Pancreas (tissue), 10 donors: Measurements from ENCODE around the gene AVEN. TPM values are rescaled to one million over a fixed set of nuclear protein-coding genes. Genes with fewer than 3 reads are reported as not detected.
A peak's percentile ranks its signal among the peaks of the same experiment; 100 is the strongest.

Experiments
- ATAC-seq, 4 donors: fragments of 200-7000 bp; cut with Tn5 transposase; one replicate each; pipeline versions ENCODE4 v1.8.0 to v1.9.1; 2020; ENCODE audit warnings: mild to moderate bottlenecking in 4 of 4, moderate library complexity in 4 of 4
- DNase-seq, 6 donors: peaks; one replicate each; pipeline ENCODE4 v3.0.0-alpha.2; 2020
- FAIRE-seq: peaks from 2 replicates; lab custom pipeline; 2012; peaks lifted over from hg19 to GRCh38; lab: Jason Lieb, UNC
- H3K27ac ChIP-seq, 4 donors: fragments of 200-600 bp; sonication (generic); 1 replicate in 3 of 4; 2 replicates in 1 of 4; pipeline versions ENCODE4 v1.5.0 to v1.8.0; 2020
- H3K27me3 ChIP-seq, 4 donors: fragments of 200-600 bp; one replicate each; pipeline ENCODE4 v1.8.0; 2021
- H3K36me3 ChIP-seq, 3 donors: fragments of 200-600 bp; sonication (generic) in 1 of 3; one replicate each; pipeline versions ENCODE4 v1.5.0 to v1.8.0; 2020 to 2021
- H3K4me1 ChIP-seq, 3 donors: fragments of 200-600 bp; one replicate each; pipeline ENCODE4 v1.8.0; 2021
- H3K4me3 ChIP-seq, 4 donors: fragments of 200-600 bp; sonication (generic) in 2 of 4; one replicate each; pipeline versions ENCODE4 v1.5.0 to v1.8.0; 2020 to 2021
- H3K9me3 ChIP-seq, 4 donors: fragments of 200-600 bp; one replicate each; pipeline ENCODE4 v1.8.0; 2021
- WGBS, 2 donors: extraction: QIAGEN DNeasy Blood & Tissue Kit; methylation state at CpG; one replicate each; pipeline ENCODE4 v1.1.7; 2013; 5-methylcytosine and 5-hydroxymethylcytosine counted together
- intact Hi-C, 3 donors: fragments of 100-400 bp; cut with DNase I; formaldehyde crosslinking; loops; one replicate each; pipeline versions ENCODE4 v1.11.1 to v1.14.2; 2022
- polyA plus RNA-seq, 2 donors: library from polyadenylated mRNA; stranded (reverse); fragments of 200-250 nt; gene quantifications; one replicate each; pipeline ENCODE4 v1.2.3, GENCODE V29; 2013
- total RNA-seq, 6 donors: library from RNA; stranded (reverse); fragmentation: NEBNext Ultra II Directional in 4 of 6; extraction: Animal tissue kit (Norgen Biotek cat#: 25700) in 4 of 6; gene quantifications; one replicate each; pipeline versions ENCODE4 v1.2.1 to v1.2.4, GENCODE V29; 2021 to 2023
- TF ChIP-seq, protein P1 (sequence below), 4 donors: fragments of 200-600 bp; sonication (generic) in 3 of 4; IDR thresholded peaks; one replicate each; pipeline versions ENCODE4 v1.5.0 to v1.8.0; 2021; ENCODE audit warnings: antibody characterized with exemption in 4 of 4
- donor health status: healthy with polysubstance abuse.
- donor health status: DM: no; HTN: no; CAD: no; lungs with moderate emphysema.
- donor health status: DM: no; HTN: no; CAD: no.
- donor health status: control.
- donor health status: control.
- donor health status: Bipolar disorder and iron deficiency.
- donor health status: DM: yes; HTN: yes; CAD: no.
- donor health status: DM: no; HTN: no; CAD: no.
- donor health status: DM: no; HTN: no; CAD: no.
- donor health status: DM: yes; HTN: yes; CAD: no.

Gene AVEN
- total and polyA plus RNA-seq, 8 donors = 5.9 to 13.9 (median 9.6) TPM

GRCh38 chr15:34043813-34044212, 4.8 kb upstream of the AVEN start:
- Histone ChIP-seq H3K27ac (no peak overlapping the region), H3K27me3 (no peaks in the 10 kb centered on the region), H3K36me3 (no peaks in the 10 kb centered on the region), H3K9me3 (no peaks in the 10 kb centered on the region), H3K4me3 (no peak overlapping the region), H3K4me1 (no peaks in the 10 kb centered on the region)
- FAIRE-seq (no peak), ATAC-seq (no peak), DNase-seq (no peak)
- 69 to 74% methylated on average over 2 of the region's 2 CpGs for WGBS, 2 donors
- intact Hi-C loops = no loop called here
- TF ChIP-seq, protein P1, sequence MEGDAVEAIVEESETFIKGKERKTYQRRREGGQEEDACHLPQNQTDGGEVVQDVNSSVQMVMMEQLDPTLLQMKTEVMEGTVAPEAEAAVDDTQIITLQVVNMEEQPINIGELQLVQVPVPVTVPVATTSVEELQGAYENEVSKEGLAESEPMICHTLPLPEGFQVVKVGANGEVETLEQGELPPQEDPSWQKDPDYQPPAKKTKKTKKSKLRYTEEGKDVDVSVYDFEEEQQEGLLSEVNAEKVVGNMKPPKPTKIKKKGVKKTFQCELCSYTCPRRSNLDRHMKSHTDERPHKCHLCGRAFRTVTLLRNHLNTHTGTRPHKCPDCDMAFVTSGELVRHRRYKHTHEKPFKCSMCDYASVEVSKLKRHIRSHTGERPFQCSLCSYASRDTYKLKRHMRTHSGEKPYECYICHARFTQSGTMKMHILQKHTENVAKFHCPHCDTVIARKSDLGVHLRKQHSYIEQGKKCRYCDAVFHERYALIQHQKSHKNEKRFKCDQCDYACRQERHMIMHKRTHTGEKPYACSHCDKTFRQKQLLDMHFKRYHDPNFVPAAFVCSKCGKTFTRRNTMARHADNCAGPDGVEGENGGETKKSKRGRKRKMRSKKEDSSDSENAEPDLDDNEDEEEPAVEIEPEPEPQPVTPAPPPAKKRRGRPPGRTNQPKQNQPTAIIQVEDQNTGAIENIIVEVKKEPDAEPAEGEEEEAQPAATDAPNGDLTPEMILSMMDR (IDR thresholded peaks at IDR 0.05) = no peak

DNA sequence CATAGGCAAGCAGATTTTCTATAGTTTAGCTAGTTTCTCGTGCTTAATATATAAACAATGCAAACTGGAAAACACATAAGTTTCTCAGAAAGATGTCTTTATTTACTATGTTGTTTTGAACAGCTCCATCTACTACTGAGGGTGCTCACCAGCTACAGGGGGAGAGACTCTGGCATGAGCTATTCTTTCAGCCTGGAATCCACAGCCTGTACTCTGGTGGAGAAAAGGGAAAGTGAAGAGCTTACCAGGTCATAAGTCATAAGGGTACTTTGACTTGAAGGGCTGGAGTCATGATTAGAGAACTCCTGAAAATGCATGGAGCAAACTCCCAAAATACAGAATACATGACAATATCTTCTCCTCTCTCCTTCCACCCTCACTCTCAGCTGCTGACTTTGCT, 4.4 kb upstream of the AVEN start:
- TF ChIP-seq, protein P1 (IDR thresholded peaks at IDR 0.05) = no peak
- no peaks in the 10 kb centered on the region for H3K4me1 ChIP-seq
- no peak overlapping the region for H3K4me3 ChIP-seq
- intact Hi-C loops = no loop called here
- H3K36me3 ChIP-seq = no peaks in the 10 kb centered on the region
- H3K27ac ChIP-seq = no peak overlapping the region
- 59 to 74% methylated on average over 1 of the region's 1 CpG for WGBS, 2 donors
- H3K9me3 ChIP-seq = no peaks in the 10 kb centered on the region
- ATAC-seq (no peak), DNase-seq (no peak), FAIRE-seq (no peak)
- no peaks in the 10 kb centered on the region for H3K27me3 ChIP-seq

DNA sequence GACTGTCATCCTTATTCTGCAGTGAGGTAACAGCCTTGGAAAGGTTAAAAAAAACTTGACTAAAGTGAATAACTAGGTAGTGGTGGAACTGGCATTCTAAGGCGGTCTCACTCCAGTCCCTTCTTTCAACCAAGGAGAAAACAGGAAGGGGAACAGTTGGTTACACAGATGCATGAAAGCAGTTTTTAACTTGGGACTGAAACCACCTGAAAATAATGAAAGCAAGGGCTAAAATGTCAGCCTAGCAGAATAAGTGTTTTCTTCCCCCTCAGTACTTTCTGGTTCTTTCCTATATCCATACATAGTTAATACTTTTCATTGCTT, 748 bp upstream of the AVEN start:
- FAIRE-seq = no peak

GRCh38 chr15:34038023-34038870, 757 bp downstream of the AVEN start:
- Histone ChIP-seq H3K27ac (peak overlapping the region; percentile 68 to 89 (median 79)), H3K27me3 (no peaks in the 10 kb centered on the region), H3K4me1 (peaks cover 3 to 5% (median 4%) of the 10 kb centered on the region in 3 donors), H3K9me3 (no peaks in the 10 kb centered on the region), H3K4me3 (peak overlapping the region; percentile 70 to 89 (median 79)), H3K36me3 (no peaks in the 10 kb centered on the region)
- ATAC-seq (peak; percentile 93 to 95 (median 95)), FAIRE-seq (no peak), DNase-seq (peak; percentile 68 to 91 (median 81))
- WGBS, 2 donors = 0% methylated on average over 42 to 69 of the region's 70 CpGs
- intact Hi-C loops = no loop called here
- TF ChIP-seq, protein P1 (IDR thresholded peaks at IDR 0.05) = no peak

More for the DNA sequence above, 748 bp upstream of the AVEN start:
- DNase-seq (no peak), ATAC-seq (no peak)
- H3K27me3 ChIP-seq = no peaks in the 10 kb centered on the region
- H3K36me3 ChIP-seq = no peaks in the 10 kb centered on the region
- no peaks in the 10 kb centered on the region for H3K9me3 ChIP-seq
- intact Hi-C loops = no loop called here
- TF ChIP-seq, protein P1 (IDR thresholded peaks at IDR 0.05) = no peak
- 86 to 90% methylated on average over 1 of the region's 1 CpG for WGBS, 2 donors
- H3K4me1 ChIP-seq = peaks cover 3 to 5% (median 4%) of the 10 kb centered on the region in 3 donors
- H3K4me3 ChIP-seq = peak overlapping the region in 2 of 4 donors; percentile 70 to 88
- no peak overlapping the region for H3K27ac ChIP-seq
